Endothelial cell of umbilical vein (primary cell): ENCODE results near the gene UFD1. TPM values are rescaled to one million over a fixed set of nuclear protein-coding genes. Genes with fewer than 3 reads are reported as not detected.

Experiments used
- BruUV-seq: library from RNA; stranded (reverse); fragments of 400-500 nt; replicated peaks from 2 replicates; lab custom pipeline; 2021; lab: Mats Ljungman, UMichigan
- CTCF ChIA-PET: fragments of 300-600, 350-600 bp; sonication (Branson Sonifier 250); formaldehyde crosslinking; loops from one replicate; lab custom pipeline; 2021; ENCODE audit warnings: antibody characterized with exemption, inconsistent platforms; lab: Charles Lee
- POLR2A ChIA-PET: fragments of 300-600, 350-600 bp; sonication (Branson Sonifier 250); formaldehyde crosslinking; loops from one replicate; lab custom pipeline; 2021; ENCODE audit warnings: antibody characterized with exemption, inconsistent platforms; lab: Charles Lee
- DNase-seq: peaks from one replicate; pipeline ENCODE4 v3.0.0-alpha.2; 2011; ENCODE audit warnings: low read depth, low spot score
- FAIRE-seq: peaks from 2 replicates; lab custom pipeline; 2011; peaks lifted over from hg19 to GRCh38; lab: Jason Lieb, UNC
- H2AFZ ChIP-seq: 2 replicates; pipeline ENCODE4 v1.6.0; 2012; ENCODE audit warnings: low read depth, low read length, control low read depth, inconsistent platforms
- H3K27ac ChIP-seq: 2 replicates; pipeline ENCODE4 v1.5.1; 2011; ENCODE audit warnings: low read depth, mild to moderate bottlenecking, control low read depth, low read length, moderate library complexity; ENCODE audit not compliant: insufficient read depth
- H3K27me3 ChIP-seq, 2 experiments: 2 replicates each; pipeline versions ENCODE4 v1.6.0 to v1.6.1; 2011; ENCODE audit warnings: low read length in 2 of 2, mixed read lengths in 1 of 2; ENCODE audit not compliant: control insufficient read depth in 2 of 2, insufficient read depth in 2 of 2
- H3K36me3 ChIP-seq, 2 experiments: 2 replicates in 1 of 2; 3 replicates in 1 of 2; pipeline ENCODE4 v1.5.1; 2011; ENCODE audit warnings: low read length in 2 of 2, mild to moderate bottlenecking in 1 of 2, moderate library complexity in 1 of 2; ENCODE audit not compliant: control insufficient read depth in 2 of 2, insufficient read depth in 2 of 2; ENCODE audit errors: extremely low read depth in 1 of 2
- H3K4me1 ChIP-seq: 3 replicates; pipeline ENCODE4 v1.5.1; 2011; ENCODE audit warnings: mild to moderate bottlenecking, low read length; ENCODE audit not compliant: control insufficient read depth, insufficient read depth; ENCODE audit errors: extremely low read depth
- H3K4me2 ChIP-seq: 2 replicates; pipeline ENCODE4 v1.6.1; 2011; ENCODE audit warnings: low read length, control low read depth, mixed read lengths; ENCODE audit not compliant: insufficient read depth
- H3K4me3 ChIP-seq, 3 experiments: fragments of 200-600 bp in 1 of 3; sonication (generic), shearing (Covaris generic) in 1 of 3; replicated peaks in 1 of 3; 2 replicates each; pipeline ENCODE4 v1.5.1; 2011 to 2016; ENCODE audit warnings: control low read depth in 3 of 3, low read length in 3 of 3, mild to moderate bottlenecking in 2 of 3, inconsistent platforms in 1 of 3, low read depth in 1 of 3, moderate library complexity in 1 of 3; ENCODE audit not compliant: insufficient read depth in 1 of 3
- H3K79me2 ChIP-seq: 2 replicates; pipeline ENCODE4 v1.6.0; 2012; ENCODE audit warnings: low read length, inconsistent platforms; ENCODE audit not compliant: control insufficient read depth, insufficient read depth
- H3K9ac ChIP-seq: replicated peaks from 2 replicates; pipeline ENCODE3; 2011; ENCODE audit warnings: low read length, control low read depth; ENCODE audit not compliant: insufficient read depth; ENCODE audit errors: extremely low read depth
- H3K9me1 ChIP-seq: replicated peaks from 3 replicates; pipeline ENCODE4 v1.6.0; 2011; ENCODE audit warnings: mild to moderate bottlenecking, low read length; ENCODE audit not compliant: control insufficient read depth, insufficient read depth; ENCODE audit errors: extremely low read depth
- H3K9me3 ChIP-seq: replicated peaks from 2 replicates; pipeline ENCODE4 v1.5.1; 2012; ENCODE audit warnings: low read length, inconsistent platforms; ENCODE audit not compliant: control insufficient read depth, insufficient read depth
- H4K20me1 ChIP-seq: replicated peaks from 2 replicates; pipeline ENCODE3; 2011; ENCODE audit warnings: mild to moderate bottlenecking, low read length; ENCODE audit not compliant: control insufficient read depth, insufficient read depth; ENCODE audit errors: extremely low read depth
- CTCF ChIP-seq, 2 donors: IDR thresholded peaks; 1 replicate in 1 of 2; 2 replicates in 1 of 2; pipeline ENCODE4 v1.5.1; 2011; ENCODE audit warnings: low read length in 2 of 2, mild to moderate bottlenecking in 2 of 2, moderate library complexity in 2 of 2, control low read depth in 1 of 2, inconsistent platforms in 1 of 2, low read depth in 1 of 2; ENCODE audit not compliant: insufficient read depth in 1 of 2; ENCODE audit errors: extremely low read depth in 1 of 2
- EZH2 ChIP-seq: IDR thresholded peaks from 2 replicates; pipeline ENCODE4 v1.6.1; 2012; ENCODE audit warnings: borderline replicate concordance, low read depth, mild to moderate bottlenecking, moderate library complexity, low read length, inconsistent platforms; ENCODE audit not compliant: severe bottlenecking
- FOS ChIP-seq: IDR thresholded peaks from 2 replicates; pipeline ENCODE4 v1.6.1; 2011; ENCODE audit warnings: mild to moderate bottlenecking, low read length, moderate library complexity, borderline replicate concordance; ENCODE audit not compliant: insufficient read depth
- GATA2 ChIP-seq: IDR thresholded peaks from 2 replicates; pipeline ENCODE4 v1.7.0; 2011; ENCODE audit warnings: low read depth, mild to moderate bottlenecking, moderate library complexity, mixed read lengths, low read length; ENCODE audit not compliant: insufficient read length, insufficient read depth
- JUN ChIP-seq: IDR thresholded peaks from 2 replicates; pipeline ENCODE4 v1.6.1; 2011; ENCODE audit warnings: borderline replicate concordance, low read depth; ENCODE audit not compliant: insufficient read length, insufficient read depth
- MYC ChIP-seq: IDR thresholded peaks from one replicate; pipeline ENCODE4 v1.6.1; 2011; ENCODE audit warnings: mild to moderate bottlenecking, low read depth, low read length
- POLR2A ChIP-seq: IDR thresholded peaks from 2 replicates; pipeline ENCODE4 v1.6.1; 2012; ENCODE audit warnings: low read depth, mild to moderate bottlenecking, control low read depth, low read length
- POLR2AphosphoS5 ChIP-seq: IDR thresholded peaks from 2 replicates; pipeline ENCODE4 v1.6.1; 2012; ENCODE audit warnings: low read depth, mild to moderate bottlenecking, control low read depth, low read length, moderate library complexity; ENCODE audit not compliant: insufficient read depth
- dilution Hi-C: fragments of 300-500 bp; cut with MboI; formaldehyde crosslinking; loops from one replicate; pipeline ENCODE4 v1.15.0; 2019; ENCODE audit warnings: low sequenced_read_pairs; ENCODE audit not compliant: extremely low pct_ligation_motif_present
- intact Hi-C: fragments of 100-400 bp; cut with micrococcal nuclease; formaldehyde crosslinking; loops from one replicate; pipeline ENCODE4 v1.10.0; 2022
- polyA plus RNA-seq, 4 experiments: library from polyadenylated mRNA; depleted of rRNA in 3 of 4; stranded (reverse) in 3 of 4; unstranded in 1 of 4; fragments of >200 nt; gene quantifications; 2 replicates each; pipeline versions ENCODE4 v1.2.1 to v1.2.3, GENCODE V29; 2011 to 2012; ENCODE audit warnings: missing spikeins in 1 of 4
- total RNA-seq: library from RNA; stranded (reverse); gene quantifications from 2 replicates; pipeline ENCODE4 v1.2.3, GENCODE V29; 2021
- TF ChIP-seq, protein P1 (sequence below): IDR thresholded peaks from 2 replicates; pipeline ENCODE4 v1.6.1; 2011; ENCODE audit not compliant: insufficient read depth, insufficient read length

The UFD1 gene
- total and polyA plus RNA-seq, 2 donors (not counting 3 experiments of a cell fraction or from before 2014, with no cell fraction given), result 127 to 228 TPM

- no peak overlapping the region for H3K9ac ChIP-seq
- dilution Hi-C loops, result no loop called here
- CTCF ChIA-PET, result interaction anchor here (0.7 to 1.5 kb wide), 2 partner anchors 9 to 1380 kb away, joined by 3 to 4 read pairs; no protein-coding TSS in a partner anchor
Measured at GRCh38 chr22:19510919-19511341, 31.9 kb upstream of the UFD1 start.

More at GRCh38 chr22:19510919-19511341, 31.9 kb upstream of the UFD1 start:
- BruUV-seq, result no TSS peak
- Histone ChIP-seq H3K79me2 (no peaks in the 10 kb centered on the region), H4K20me1 (no peaks in the 10 kb centered on the region), H3K4me3 (no peak overlapping the region), H2AFZ (no peak overlapping the region), H3K9me1 (no peaks in the 10 kb centered on the region), H3K27ac (no peak overlapping the region), H3K36me3 (no peaks in the 10 kb centered on the region), H3K27me3 (no peaks in the 10 kb centered on the region), H3K4me2 (no peak overlapping the region), H3K4me1 (no peaks in the 10 kb centered on the region), H3K9me3 (no peaks in the 10 kb centered on the region)
- FAIRE-seq (no peak), DNase-seq (no peak)
- no peak for TF ChIP-seq MYC
- TF ChIP-seq CTCF (IDR thresholded peaks at IDR 0.05; ENCODE audit: extremely low read depth in 1 of 2, insufficient read depth in 1 of 2, low read depth in 1 of 2, low read length in 2 of 2), result no peak
- TF ChIP-seq JUN, result no peak
- TF ChIP-seq POLR2AphosphoS5, result no peak
- TF ChIP-seq FOS, result no peak
- TF ChIP-seq POLR2A, result no peak
- no peak for TF ChIP-seq GATA2
- TF ChIP-seq EZH2, result no peak
- TF ChIP-seq, protein P1, sequence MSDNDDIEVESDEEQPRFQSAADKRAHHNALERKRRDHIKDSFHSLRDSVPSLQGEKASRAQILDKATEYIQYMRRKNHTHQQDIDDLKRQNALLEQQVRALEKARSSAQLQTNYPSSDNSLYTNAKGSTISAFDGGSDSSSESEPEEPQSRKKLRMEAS, result no peak
- POLR2A ChIA-PET, result no interaction called here
- intact Hi-C loops, result no loop called here
